Adrenal gland (tissue), 12 donors: Measurements from ENCODE around the gene AADAC. TPM values are rescaled to one million over a fixed set of nuclear protein-coding genes. Genes with fewer than 3 reads are reported as not detected.

Experiments
- DNase-seq, 7 donors: peaks; one replicate each; pipeline ENCODE4 v3.0.0-alpha.2; 2019 to 2020
- H3K27ac ChIP-seq, 5 donors: fragments of 200-600 bp; sonication (generic) in 4 of 5; 1 replicate in 3 of 5; 2 replicates in 2 of 5; pipeline versions ENCODE4 v1.5.1 to v1.8.0; 2016 to 2020; ENCODE audit warnings: mild to moderate bottlenecking in 1 of 5
- H3K27me3 ChIP-seq: fragments of 200-600 bp; 2 replicates; pipeline ENCODE4 v1.8.0; 2021
- H3K36me3 ChIP-seq, 2 donors: fragments of 200-600 bp; replicated peaks in 1 of 2; 1 replicate in 1 of 2; 2 replicates in 1 of 2; pipeline versions ENCODE4 v1.5.1 to v1.8.0; 2018 to 2022
- H3K4me1 ChIP-seq, 2 donors: fragments of 200-600 bp; replicated peaks in 1 of 2; 1 replicate in 1 of 2; 2 replicates in 1 of 2; pipeline versions ENCODE4 v1.5.1 to v1.8.0; 2018 to 2021
- H3K4me3 ChIP-seq, 4 donors: fragments of 200-600 bp; sonication (generic) in 3 of 4; one replicate each; pipeline ENCODE4 v1.5.1; 2016 to 2018
- H3K9me3 ChIP-seq, 3 donors: fragments of 200-600 bp; sonication (generic) in 1 of 3; replicated peaks in 1 of 3; 1 replicate in 2 of 3; 2 replicates in 1 of 3; pipeline versions ENCODE4 v1.5.1 to v1.8.0; 2016 to 2021
- POLR2A ChIP-seq, 2 donors: fragments of 450-650 bp; IDR thresholded peaks; one replicate each; pipeline ENCODE4 v1.6.1; 2017; ENCODE audit warnings: antibody characterized with exemption in 2 of 2, mild to moderate bottlenecking in 2 of 2, moderate library complexity in 1 of 2
- WGBS, 4 donors: extraction: QIAGEN DNeasy Blood & Tissue Kit in 2 of 4; methylation state at CpG; one replicate each; pipeline versions ENCODE4 v1.1.5 to v1.1.7; 2013 to 2017; 5-methylcytosine and 5-hydroxymethylcytosine counted together
- intact Hi-C, 2 donors: fragments of 100-400 bp; cut with DNase I; formaldehyde crosslinking; loops; one replicate each; pipeline versions ENCODE4 v1.14.1 to v1.15.0; 2022 to 2023
- polyA plus RNA-seq, 3 donors: library from polyadenylated mRNA; stranded (reverse); fragments of 200-250 nt in 2 of 3; fragments of 350-450 nt in 1 of 3; fragmentation: Illumina TruSeq in 1 of 3; extraction: RNeasy Lipid Tissue Mini Kit (QIAGEN cat#74804) in 1 of 3; gene quantifications; one replicate each; pipeline ENCODE4 v1.2.3, GENCODE V29; 2013 to 2014
- total RNA-seq, 9 donors: library from RNA; depleted of rRNA in 4 of 9; stranded (reverse); fragments of >200 nt in 4 of 9; fragments of 120-200 nt in 1 of 9; fragmentation: NEBNext Ultra II Directional in 1 of 9; extraction: Animal tissue kit (Norgen Biotek cat#: 25700) in 1 of 9; gene quantifications; one replicate each; pipeline versions ENCODE4 v1.1.0 to v1.2.4, GENCODE V29; 2013 to 2023
- TF ChIP-seq, protein P1 (sequence below), 6 experiments: fragments of 450-650 bp in 4 of 6; fragments of 200-600 bp in 2 of 6; sonication (generic) in 1 of 6; IDR thresholded peaks; 1 replicate in 5 of 6; 2 replicates in 1 of 6; pipeline versions ENCODE4 v1.5.1 to v1.8.0; 2016 to 2021; ENCODE audit warnings: antibody characterized with exemption in 6 of 6, mild to moderate bottlenecking in 2 of 6, moderate library complexity in 1 of 6
- donor health status: healthy with polysubstance abuse.
- donor health status: Bipolar disorder and iron deficiency.
- donor health status: DM: yes; HTN: yes; CAD: no.
- donor health status: DM: no; HTN: no; CAD: no.
- donor health status: DM: no; HTN: no; CAD: no.
- donor health status: DM: yes; HTN: yes; CAD: no.

Gene AADAC
- total and polyA plus RNA-seq, 12 donors = 26.9 to 1,013 (median 227) TPM

DNA sequence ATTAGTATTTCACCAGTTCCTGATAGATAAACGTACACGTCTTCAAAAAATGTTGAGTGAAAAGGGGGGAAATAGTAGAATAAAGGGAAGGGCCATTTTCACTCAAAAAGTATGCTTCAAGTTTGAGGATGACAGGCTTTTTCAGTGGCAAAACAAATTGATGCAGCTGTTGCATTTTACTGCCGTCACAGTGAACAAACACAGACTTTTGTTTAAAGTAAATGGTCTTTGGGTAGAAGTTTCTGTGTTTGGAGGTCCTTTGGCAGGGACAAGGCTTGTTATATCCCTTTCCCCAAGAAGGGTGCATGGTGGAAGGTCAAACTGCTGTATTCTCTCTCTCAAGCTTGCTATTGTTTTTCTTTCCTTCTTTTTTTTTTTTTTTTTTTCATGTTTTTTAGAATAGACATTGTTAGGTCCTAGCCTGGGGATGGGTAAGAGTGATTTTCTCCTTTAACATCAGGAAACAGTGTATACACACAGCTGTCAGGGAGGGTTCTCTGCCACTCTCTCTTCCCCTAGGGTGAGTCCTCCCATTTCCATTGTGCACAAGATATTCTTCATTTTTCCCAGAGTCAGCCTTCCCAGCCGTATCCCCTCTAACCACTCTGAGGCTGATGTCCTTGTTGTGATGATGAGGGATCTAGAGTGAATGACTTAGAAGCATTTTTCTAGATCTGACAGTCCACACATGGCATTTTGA is 52.9 kb downstream of the AADAC start:
- H3K9me3 ChIP-seq = no peaks in the 10 kb centered on the region
- no peak overlapping the region for H3K4me3 ChIP-seq
- H3K4me1 ChIP-seq = peaks cover 14 to 38% of the 10 kb centered on the region in 2 donors
- H3K36me3 ChIP-seq = no peaks in the 10 kb centered on the region
- TF ChIP-seq, protein P1, sequence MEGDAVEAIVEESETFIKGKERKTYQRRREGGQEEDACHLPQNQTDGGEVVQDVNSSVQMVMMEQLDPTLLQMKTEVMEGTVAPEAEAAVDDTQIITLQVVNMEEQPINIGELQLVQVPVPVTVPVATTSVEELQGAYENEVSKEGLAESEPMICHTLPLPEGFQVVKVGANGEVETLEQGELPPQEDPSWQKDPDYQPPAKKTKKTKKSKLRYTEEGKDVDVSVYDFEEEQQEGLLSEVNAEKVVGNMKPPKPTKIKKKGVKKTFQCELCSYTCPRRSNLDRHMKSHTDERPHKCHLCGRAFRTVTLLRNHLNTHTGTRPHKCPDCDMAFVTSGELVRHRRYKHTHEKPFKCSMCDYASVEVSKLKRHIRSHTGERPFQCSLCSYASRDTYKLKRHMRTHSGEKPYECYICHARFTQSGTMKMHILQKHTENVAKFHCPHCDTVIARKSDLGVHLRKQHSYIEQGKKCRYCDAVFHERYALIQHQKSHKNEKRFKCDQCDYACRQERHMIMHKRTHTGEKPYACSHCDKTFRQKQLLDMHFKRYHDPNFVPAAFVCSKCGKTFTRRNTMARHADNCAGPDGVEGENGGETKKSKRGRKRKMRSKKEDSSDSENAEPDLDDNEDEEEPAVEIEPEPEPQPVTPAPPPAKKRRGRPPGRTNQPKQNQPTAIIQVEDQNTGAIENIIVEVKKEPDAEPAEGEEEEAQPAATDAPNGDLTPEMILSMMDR (IDR thresholded peaks at IDR 0.05) = no peak
- no peak for TF ChIP-seq POLR2A (IDR thresholded peaks at IDR 0.05)
- intact Hi-C loops = no loop called here
- no peak for DNase-seq
- H3K27ac ChIP-seq = no peak overlapping the region
- H3K27me3 ChIP-seq = no peaks in the 10 kb centered on the region
- 66 to 74% (median 69%) methylated on average over 4 of the region's 4 CpGs for WGBS, 4 donors

DNA sequence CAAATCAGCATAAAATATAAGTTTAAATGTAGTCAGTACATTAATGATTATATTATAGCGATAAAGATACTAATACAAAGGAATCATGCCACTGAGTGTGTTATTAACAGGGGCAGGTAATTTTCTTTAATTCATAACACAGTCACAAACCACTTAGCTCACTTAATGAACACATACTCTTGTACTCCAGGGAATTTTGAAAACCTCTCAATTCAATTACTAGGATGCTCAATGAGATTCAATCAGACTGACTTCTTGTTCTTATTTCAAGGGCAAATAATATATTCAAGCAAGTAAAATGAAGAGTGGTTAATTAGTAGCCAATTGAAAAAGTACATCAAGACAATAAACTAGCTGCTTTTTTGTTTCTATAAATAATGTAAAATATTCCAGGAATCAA is 53.8 kb downstream of the AADAC start:
- H3K9me3 ChIP-seq = no peaks in the 10 kb centered on the region
- H3K4me1 ChIP-seq = peaks cover 14 to 40% of the 10 kb centered on the region in 2 donors
- no peak for TF ChIP-seq POLR2A (IDR thresholded peaks at IDR 0.05)
- TF ChIP-seq, protein P1 (IDR thresholded peaks at IDR 0.05) = no peak
- no peak overlapping the region for H3K4me3 ChIP-seq
- intact Hi-C loops = no loop called here
- 93 to 100% (median 95%) methylated on average over 1 of the region's 1 CpG for WGBS, 4 donors
- H3K36me3 ChIP-seq = no peaks in the 10 kb centered on the region
- DNase-seq = no peak
- H3K27ac ChIP-seq = no peak overlapping the region
- H3K27me3 ChIP-seq = no peaks in the 10 kb centered on the region

DNA sequence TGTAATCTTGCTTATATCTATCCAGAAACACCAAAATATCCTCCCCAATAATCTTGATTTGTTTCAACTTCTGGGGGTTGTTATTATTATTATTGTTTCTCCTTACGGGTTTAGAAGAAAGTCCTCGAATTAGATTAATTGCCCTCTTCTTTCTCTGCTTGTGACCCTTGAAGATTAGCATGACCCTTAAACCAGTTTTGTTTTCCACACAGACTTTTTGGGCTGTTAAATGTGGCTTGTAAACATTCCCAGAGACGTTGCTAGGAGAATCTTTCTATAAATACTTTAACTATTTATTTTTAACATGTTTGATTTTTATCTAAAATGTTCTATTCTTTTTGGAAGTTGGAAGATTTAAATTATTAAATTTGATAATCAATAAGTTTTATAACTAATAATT is 55.3 kb downstream of the AADAC start:
- TF ChIP-seq POLR2A (IDR thresholded peaks at IDR 0.05) = no peak
- TF ChIP-seq, protein P1 (IDR thresholded peaks at IDR 0.05) = no peak
- no peak for DNase-seq
- Histone ChIP-seq H3K36me3 (no peaks in the 10 kb centered on the region), H3K4me1 (peaks cover 16 to 38% of the 10 kb centered on the region in 2 donors), H3K9me3 (no peaks in the 10 kb centered on the region), H3K4me3 (no peak overlapping the region), H3K27ac (no peak overlapping the region), H3K27me3 (no peaks in the 10 kb centered on the region)
- 22 to 32% (median 25%) methylated on average over 3 of the region's 3 CpGs for WGBS, 4 donors
- intact Hi-C loops = no loop called here

DNA sequence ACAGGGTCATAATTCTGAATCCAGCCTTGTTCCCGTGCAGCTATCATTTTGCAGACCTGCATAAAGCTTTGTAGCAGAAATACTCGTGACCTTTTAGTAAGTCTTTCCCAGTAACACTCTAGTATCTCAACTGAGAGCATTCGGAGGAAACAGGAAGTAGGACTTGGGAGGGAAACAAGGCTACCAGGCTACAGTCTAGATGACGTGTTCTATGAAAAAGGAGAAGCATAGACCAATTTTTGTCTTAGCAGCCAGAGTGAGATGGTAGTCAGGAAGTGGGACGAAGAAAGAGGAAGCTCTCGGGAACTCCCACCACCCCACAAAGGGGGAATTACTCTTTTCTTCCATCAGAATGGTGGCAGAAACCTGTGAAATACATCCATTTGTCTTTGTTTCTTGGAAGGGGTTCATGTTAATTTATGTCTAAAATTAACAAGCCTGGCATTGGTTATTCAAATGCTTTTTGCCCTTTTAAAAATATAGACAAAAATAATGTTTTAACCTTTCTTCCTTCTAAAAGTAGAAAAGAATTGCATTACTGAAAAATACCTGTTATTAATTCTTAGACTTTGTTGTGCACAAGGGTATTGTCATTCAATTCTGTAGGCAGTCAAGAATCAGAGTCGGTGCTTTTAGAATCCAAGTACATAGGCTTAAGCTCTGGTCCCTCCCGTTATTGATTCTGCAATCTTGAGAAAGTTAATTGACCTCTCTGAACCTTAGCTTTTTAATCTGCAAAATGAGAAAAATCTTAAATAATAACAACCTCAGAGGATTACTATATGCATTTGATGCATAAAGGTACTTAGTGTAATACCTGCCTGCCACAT is 57.9 kb downstream of the AADAC start:
- Histone ChIP-seq H3K36me3 (no peaks in the 10 kb centered on the region), H3K9me3 (no peaks in the 10 kb centered on the region), H3K27me3 (no peaks in the 10 kb centered on the region), H3K4me1 (peaks cover 4 to 28% of the 10 kb centered on the region in 2 donors), H3K27ac (peak overlapping the region in 3 of 5 donors; percentile 3 to 60 (median 42)), H3K4me3 (no peak overlapping the region)
- 40 to 46% (median 44%) methylated on average over 8 of the region's 8 CpGs for WGBS, 4 donors
- no peak for TF ChIP-seq POLR2A (IDR thresholded peaks at IDR 0.05)
- TF ChIP-seq, protein P1 (IDR thresholded peaks at IDR 0.05) = no peak
- DNase-seq = peak in 2 of 7 donors; percentile 25 to 45
- intact Hi-C loops = no loop called here
